ENCODE results near the gene MYOM1. TPM values are rescaled to one million over a fixed set of nuclear protein-coding genes. Genes with fewer than 3 reads are reported as not detected.

The MYOM1 gene
- total RNA-seq, 1 experiment from 2014 or later: 0.41 TPM

DNA sequence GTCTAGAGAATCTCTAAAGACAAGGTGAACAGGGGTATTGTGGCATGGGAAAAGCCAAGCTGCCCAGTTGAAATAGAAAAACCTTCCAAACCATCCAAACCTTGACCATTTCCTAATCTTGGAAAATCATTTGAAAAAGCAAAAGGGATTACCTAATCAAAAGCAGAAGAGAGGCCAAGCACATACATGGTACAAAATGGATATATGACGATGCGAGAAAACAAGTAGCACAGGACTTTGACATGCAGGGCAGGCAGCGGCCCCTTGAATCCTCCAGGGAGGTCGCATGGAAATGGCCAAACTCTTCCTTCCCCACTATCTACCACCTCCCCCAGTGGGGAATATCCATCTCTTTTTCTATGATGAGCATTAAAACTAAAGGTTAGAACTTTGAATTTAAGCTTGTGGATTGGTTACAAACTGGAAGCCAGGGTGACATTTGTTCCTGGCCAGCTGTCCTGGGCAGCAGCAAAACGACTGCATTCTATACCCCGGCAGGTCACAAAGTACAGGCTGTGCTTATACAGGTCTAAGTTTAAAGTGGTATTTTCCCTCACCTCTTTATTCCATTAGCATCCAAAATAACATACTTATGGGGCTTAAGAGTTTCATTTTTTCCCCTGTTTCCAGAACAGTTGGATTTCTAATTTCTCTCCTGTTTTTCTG lies 24.7 kb downstream of the MYOM1 start:
- Mint-ChIP-seq H3K27ac (ENCODE audit: unreplicated experiment) (no peak overlapping the region), H3K9me3 (ENCODE audit: unreplicated experiment) (no peaks in the 10 kb centered on the region), H3K4me3 (ENCODE audit: unreplicated experiment) (no peak overlapping the region), H3K27me3 (ENCODE audit: insufficient read depth, unreplicated experiment) (peaks cover 2% of the 10 kb centered on the region), H3K36me3 (ENCODE audit: insufficient read depth, unreplicated experiment) (no peaks in the 10 kb centered on the region), H3K4me1 (ENCODE audit: low read depth, unreplicated experiment) (no peaks in the 10 kb centered on the region)
- ChIA-PET CTCF (interaction anchor here (0.6 kb wide), 1 partner anchor 33 kb away, joined by 3 read pairs; no protein-coding TSS in a partner anchor), POLR2A (no interaction called here)
- Histone ChIP-seq H3K27me3 (replicated peaks; ENCODE audit: control insufficient read depth, insufficient read depth, low read length) (no peaks in the 10 kb centered on the region), H3K9me3 (no peaks in the 10 kb centered on the region), H3K4me3 (ENCODE audit: low read depth, low read length) (no peak overlapping the region), H3K4me1 (no peaks in the 10 kb centered on the region), H3K36me3 (ENCODE audit: control insufficient read depth, insufficient read depth, low read length) (no peaks in the 10 kb centered on the region)
- intact Hi-C loops (cut with micrococcal nuclease; ENCODE audit: unreplicated experiment): no loop called here
- no TSS peak for BruUV-seq (replicated peaks)
- TF ChIP-seq, protein P1, sequence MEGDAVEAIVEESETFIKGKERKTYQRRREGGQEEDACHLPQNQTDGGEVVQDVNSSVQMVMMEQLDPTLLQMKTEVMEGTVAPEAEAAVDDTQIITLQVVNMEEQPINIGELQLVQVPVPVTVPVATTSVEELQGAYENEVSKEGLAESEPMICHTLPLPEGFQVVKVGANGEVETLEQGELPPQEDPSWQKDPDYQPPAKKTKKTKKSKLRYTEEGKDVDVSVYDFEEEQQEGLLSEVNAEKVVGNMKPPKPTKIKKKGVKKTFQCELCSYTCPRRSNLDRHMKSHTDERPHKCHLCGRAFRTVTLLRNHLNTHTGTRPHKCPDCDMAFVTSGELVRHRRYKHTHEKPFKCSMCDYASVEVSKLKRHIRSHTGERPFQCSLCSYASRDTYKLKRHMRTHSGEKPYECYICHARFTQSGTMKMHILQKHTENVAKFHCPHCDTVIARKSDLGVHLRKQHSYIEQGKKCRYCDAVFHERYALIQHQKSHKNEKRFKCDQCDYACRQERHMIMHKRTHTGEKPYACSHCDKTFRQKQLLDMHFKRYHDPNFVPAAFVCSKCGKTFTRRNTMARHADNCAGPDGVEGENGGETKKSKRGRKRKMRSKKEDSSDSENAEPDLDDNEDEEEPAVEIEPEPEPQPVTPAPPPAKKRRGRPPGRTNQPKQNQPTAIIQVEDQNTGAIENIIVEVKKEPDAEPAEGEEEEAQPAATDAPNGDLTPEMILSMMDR (IDR thresholded peaks at IDR 0.05; ENCODE audit: insufficient read depth in 1 of 2, low read depth in 1 of 2, low read length in 1 of 2, severe bottlenecking in 1 of 2, unreplicated experiment in 1 of 2): no peak
- DNase-seq: no peak

DNA sequence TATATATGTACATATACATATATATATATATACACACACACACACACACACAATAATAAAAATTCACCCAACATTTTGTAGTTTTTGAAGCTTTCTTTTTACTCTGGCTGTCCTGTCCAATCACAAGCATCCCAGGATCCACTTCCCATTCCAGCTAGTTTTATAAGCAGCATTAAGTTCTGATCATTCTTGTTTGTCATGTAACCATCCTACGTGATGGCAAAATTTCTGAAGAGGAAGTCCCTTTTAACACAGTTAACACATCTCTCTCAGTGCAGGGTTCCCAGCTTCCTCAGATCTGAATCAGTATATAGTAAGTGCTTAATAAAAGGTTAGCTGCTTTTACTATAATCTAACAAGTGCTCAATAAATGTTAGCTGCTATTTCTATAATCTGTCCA lies 26.4 kb downstream of the MYOM1 start:
- Histone ChIP-seq H3K4me1 (no peaks in the 10 kb centered on the region), H3K9me3 (no peaks in the 10 kb centered on the region), H3K27me3 (replicated peaks; ENCODE audit: control insufficient read depth, insufficient read depth, low read length) (no peaks in the 10 kb centered on the region), H3K36me3 (ENCODE audit: control insufficient read depth, insufficient read depth, low read length) (no peaks in the 10 kb centered on the region), H3K4me3 (ENCODE audit: low read depth, low read length) (no peak overlapping the region)
- no peak overlapping the region for H3K4me3 Mint-ChIP-seq (ENCODE audit: unreplicated experiment)
- CTCF ChIA-PET: no interaction called here
- no peak overlapping the region for H3K27ac Mint-ChIP-seq (ENCODE audit: unreplicated experiment)
- H3K36me3 Mint-ChIP-seq (ENCODE audit: insufficient read depth, unreplicated experiment): peaks cover 5% of the 10 kb centered on the region
- intact Hi-C loops (cut with micrococcal nuclease; ENCODE audit: unreplicated experiment): no loop called here
- no peaks in the 10 kb centered on the region for H3K9me3 Mint-ChIP-seq (ENCODE audit: unreplicated experiment)
- H3K27me3 Mint-ChIP-seq (ENCODE audit: insufficient read depth, unreplicated experiment): peaks cover 2% of the 10 kb centered on the region
- no peak for DNase-seq
- H3K4me1 Mint-ChIP-seq (ENCODE audit: low read depth, unreplicated experiment): no peaks in the 10 kb centered on the region
- POLR2A ChIA-PET: no interaction called here
- no TSS peak for BruUV-seq (replicated peaks)
- TF ChIP-seq, protein P1 (IDR thresholded peaks at IDR 0.05; ENCODE audit: insufficient read depth in 1 of 2, low read depth in 1 of 2, low read length in 1 of 2, severe bottlenecking in 1 of 2, unreplicated experiment in 1 of 2): no peak

GRCh38 chr18:3192752-3193151 lies 27.0 kb downstream of the MYOM1 start:
- no TSS peak for BruUV-seq (replicated peaks)
- H3K4me1 ChIP-seq: no peaks in the 10 kb centered on the region
- no peak for DNase-seq
- no peak overlapping the region for H3K4me3 ChIP-seq (ENCODE audit: low read depth, low read length)
- Mint-ChIP-seq H3K4me1 (ENCODE audit: low read depth, unreplicated experiment) (no peaks in the 10 kb centered on the region), H3K27ac (ENCODE audit: unreplicated experiment) (no peak overlapping the region), H3K27me3 (ENCODE audit: insufficient read depth, unreplicated experiment) (peaks cover 2% of the 10 kb centered on the region), H3K4me3 (ENCODE audit: unreplicated experiment) (no peak overlapping the region), H3K9me3 (ENCODE audit: unreplicated experiment) (no peaks in the 10 kb centered on the region), H3K36me3 (ENCODE audit: insufficient read depth, unreplicated experiment) (peaks cover 6% of the 10 kb centered on the region)
- POLR2A ChIA-PET: no interaction called here
- H3K27me3 ChIP-seq (replicated peaks; ENCODE audit: control insufficient read depth, insufficient read depth, low read length): no peaks in the 10 kb centered on the region
- H3K36me3 ChIP-seq (ENCODE audit: control insufficient read depth, insufficient read depth, low read length): no peaks in the 10 kb centered on the region
- no peaks in the 10 kb centered on the region for H3K9me3 ChIP-seq
- TF ChIP-seq, protein P1 (IDR thresholded peaks at IDR 0.05; ENCODE audit: insufficient read depth in 1 of 2, low read depth in 1 of 2, low read length in 1 of 2, severe bottlenecking in 1 of 2, unreplicated experiment in 1 of 2): no peak
- intact Hi-C loops (cut with micrococcal nuclease; ENCODE audit: unreplicated experiment): no loop called here
- CTCF ChIA-PET: no interaction called here

All from Caco-2 (cell line).